Sigmoid colon (tissue), 3 donors: ENCODE results near the gene BHLHE23.

Source experiments
- CTCF ChIP-seq, 4 experiments: fragments of 450-650 bp in 3 of 4; fragments of 200-600 bp in 1 of 4; IDR thresholded peaks; one replicate each; pipeline ENCODE4 v1.5.1; 2016 to 2019; ENCODE audit warnings: antibody characterized with exemption in 4 of 4, mild to moderate bottlenecking in 3 of 4, moderate library complexity in 2 of 4
- POLR2A ChIP-seq, 2 donors: fragments of 450-650 bp; IDR thresholded peaks; one replicate each; pipeline ENCODE4 v1.6.1; 2016; ENCODE audit warnings: antibody characterized with exemption in 2 of 2, mild to moderate bottlenecking in 2 of 2, moderate library complexity in 2 of 2

DNA sequence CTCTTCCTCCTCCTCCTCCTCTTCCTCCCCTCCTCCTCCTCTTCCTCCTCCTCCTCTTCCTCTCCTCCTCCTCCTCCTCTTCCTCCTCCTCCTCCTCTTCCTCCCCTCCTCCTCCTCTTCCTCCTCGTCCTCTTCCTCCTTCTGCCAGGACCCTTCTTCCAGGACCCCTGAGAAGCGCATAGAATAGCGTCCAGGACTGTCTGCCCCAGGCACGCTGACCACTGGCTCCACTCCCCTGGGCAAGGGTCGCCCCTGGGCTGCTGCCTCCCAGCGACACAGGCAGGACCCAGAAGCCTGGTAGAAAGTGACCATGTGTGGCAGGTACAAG, 42.4 kb upstream of the BHLHE23 start:
- TF ChIP-seq CTCF (IDR thresholded peaks at IDR 0.05) (no peak), POLR2A (IDR thresholded peaks at IDR 0.05) (no peak)
